ENCODE measurements around the gene ZFYVE21. TPM values are rescaled to one million over a fixed set of nuclear protein-coding genes. Genes with fewer than 3 reads are reported as not detected.

The ZFYVE21 gene
- total RNA-seq, 2 experiments from 2014 or later, result 16.9 to 17.2 TPM

DNA sequence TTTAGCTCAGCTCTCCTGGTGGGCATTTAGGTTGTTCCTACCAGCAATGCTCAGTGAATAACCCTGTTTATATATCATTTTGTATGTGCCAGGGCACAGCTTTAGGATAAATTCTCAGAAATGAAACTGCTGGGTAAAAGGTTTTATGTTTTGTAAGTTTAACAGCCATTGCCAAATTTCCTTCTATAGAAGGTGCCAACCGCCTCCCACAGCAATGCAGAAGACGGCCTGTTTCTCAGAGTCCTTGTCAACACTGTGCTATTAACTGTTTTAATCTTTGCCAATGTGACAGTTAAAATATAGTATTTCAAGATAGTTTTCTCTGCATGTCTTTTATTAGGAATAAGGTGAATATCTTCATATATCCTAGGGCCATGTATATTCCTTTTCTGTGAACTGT is 66.8 kb downstream of the ZFYVE21 start:
- ChIA-PET CTCF (interaction anchor here (0.6 kb wide), 1 partner anchor 39 kb away, joined by 3 read pairs; no protein-coding TSS in a partner anchor), POLR2A (no interaction called here)
- no peak overlapping the region for H3K27ac Mint-ChIP-seq
- DNase-seq, result no peak
- H3K4me1 Mint-ChIP-seq, result no peaks in the 10 kb centered on the region
- no peaks in the 10 kb centered on the region for H3K9me3 Mint-ChIP-seq
- no peak overlapping the region for H3K4me3 Mint-ChIP-seq
- H3K36me3 Mint-ChIP-seq (ENCODE audit: low read depth), result no peaks in the 10 kb centered on the region
- H3K27me3 Mint-ChIP-seq, result no peaks in the 10 kb centered on the region

Other genes starting within 250 kb of the ZFYVE21 start
- gene CKB, start 193.0 kb upstream of the ZFYVE21 start, total RNA-seq, result under 1 TPM; 0.52 to 0.67 TPM
- 1 to 10 TPM; 7.0 to 8.8 TPM for gene TRMT61A, start 186.6 kb upstream of the ZFYVE21 start, total RNA-seq
- 10 to 100 TPM; 29.8 to 30.5 TPM for gene BAG5, start 153.2 kb upstream of the ZFYVE21 start, total RNA-seq
- gene COA8, start 152.8 kb upstream of the ZFYVE21 start, total RNA-seq, result 10 to 100 TPM; 24.7 to 24.9 TPM
- gene KLC1, start 86.6 kb upstream of the ZFYVE21 start, total RNA-seq, result 100 to 1,000 TPM; 126 to 135 TPM
- 10 to 100 TPM; 36.4 to 37.4 TPM for gene XRCC3, start 359 bp upstream of the ZFYVE21 start, total RNA-seq
- gene PPP1R13B, start 131.8 kb downstream of the ZFYVE21 start, total RNA-seq, result 10 to 100 TPM; 11.6 to 12.0 TPM
- gene TDRD9, start 212.6 kb downstream of the ZFYVE21 start, total RNA-seq, result under 1 TPM; 0.60 to 0.62 TPM
- gene RD3L, start 226.7 kb downstream of the ZFYVE21 start, total RNA-seq, result not detected

All from activated CD4-positive, alpha-beta T cell treated with anti-CD3 and anti-CD28 coated beads, Interleukin-2, amount 10 ng/mL, durations not matched to agents 7 days and 5 days (primary cell).